ENCODE measurements around the gene PRPF40A.

The PRPF40A gene

GRCh38 chr2:152716805-152717227 is 445 bp downstream of the PRPF40A start:
- FAIRE-seq = no peak

GRCh38 chr2:152715854-152716428 is 1.3 kb downstream of the PRPF40A start:
- peak; percentile 54 for FAIRE-seq

- no peak for FAIRE-seq
These were observed 2.1 kb downstream of the PRPF40A start for GRCh38 chr2:152715112-152715511.

GRCh38 chr2:152710713-152711112 is 6.5 kb downstream of the PRPF40A start:
- no peak for FAIRE-seq

GRCh38 chr2:152708742-152709141 is 8.5 kb downstream of the PRPF40A start:
- FAIRE-seq = no peak

DNA sequence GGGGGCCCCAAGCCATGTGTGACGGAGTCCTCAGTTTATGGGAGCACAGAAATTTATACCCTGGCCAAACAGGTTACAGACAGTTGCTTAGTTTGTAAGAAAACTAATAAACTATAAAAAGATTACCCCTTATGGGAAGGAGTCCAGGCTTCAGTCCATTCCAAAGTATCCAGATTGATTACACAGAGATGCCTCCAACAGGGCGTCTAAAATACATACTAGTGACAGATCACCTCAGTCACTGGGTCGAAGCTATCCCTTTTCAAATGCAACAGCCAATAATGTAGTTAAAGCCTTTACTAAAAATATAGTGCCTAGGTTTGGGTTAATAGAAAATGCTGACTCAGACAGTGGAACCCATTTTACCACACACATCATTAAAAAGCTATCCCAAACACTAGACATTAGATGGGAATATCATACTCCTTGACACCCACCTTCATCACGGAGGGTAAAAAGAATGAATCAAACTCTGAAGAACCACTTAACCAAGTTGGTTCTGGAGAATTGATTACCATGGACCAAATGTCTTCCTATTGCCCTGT is 10.7 kb downstream of the PRPF40A start:
- no peak for FAIRE-seq

DNA sequence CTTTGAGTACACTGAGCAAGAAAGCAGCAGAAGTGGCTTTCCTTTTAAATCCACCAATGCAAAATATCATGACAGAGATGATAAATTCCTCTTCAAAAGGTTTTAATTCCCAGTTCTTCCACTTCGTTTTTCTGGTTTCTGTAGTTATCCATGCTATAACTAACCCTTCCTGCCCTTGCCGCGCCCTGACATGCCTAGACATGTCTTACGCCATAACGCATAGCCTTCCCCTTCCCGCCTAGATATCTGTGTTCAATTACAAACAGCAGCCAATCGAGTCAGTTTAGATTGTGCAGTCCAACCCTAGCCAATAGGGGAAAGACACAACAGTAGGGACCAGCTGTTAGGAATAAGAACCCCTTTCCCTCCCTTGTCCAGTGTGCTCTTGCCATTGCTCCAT is 16.1 kb downstream of the PRPF40A start:
- no peak for FAIRE-seq

DNA sequence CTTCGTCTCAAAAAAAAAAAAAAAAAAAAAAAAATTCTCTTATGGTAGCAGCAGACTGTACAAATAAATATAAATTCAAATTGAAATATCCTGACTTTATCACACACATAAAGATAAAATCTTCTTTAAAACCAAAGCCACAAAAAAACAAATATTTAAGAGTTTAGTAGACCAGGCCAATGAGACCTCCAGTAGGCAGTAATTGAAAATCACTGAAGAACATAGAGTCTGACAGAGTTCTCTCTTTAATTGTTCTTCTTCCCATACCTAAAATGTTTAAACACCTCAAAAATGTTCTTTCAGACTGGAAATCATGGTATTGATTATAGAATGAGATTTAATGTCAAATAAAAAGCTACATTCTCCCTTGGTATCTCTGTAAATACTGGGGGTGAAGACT is 20.8 kb downstream of the PRPF40A start:
- FAIRE-seq = no peak

GRCh38 chr2:152695763-152696162 is 21.5 kb downstream of the PRPF40A start:
- no peak for FAIRE-seq

GRCh38 chr2:152694161-152694661 is 23.1 kb downstream of the PRPF40A start:
- FAIRE-seq = no peak

DNA sequence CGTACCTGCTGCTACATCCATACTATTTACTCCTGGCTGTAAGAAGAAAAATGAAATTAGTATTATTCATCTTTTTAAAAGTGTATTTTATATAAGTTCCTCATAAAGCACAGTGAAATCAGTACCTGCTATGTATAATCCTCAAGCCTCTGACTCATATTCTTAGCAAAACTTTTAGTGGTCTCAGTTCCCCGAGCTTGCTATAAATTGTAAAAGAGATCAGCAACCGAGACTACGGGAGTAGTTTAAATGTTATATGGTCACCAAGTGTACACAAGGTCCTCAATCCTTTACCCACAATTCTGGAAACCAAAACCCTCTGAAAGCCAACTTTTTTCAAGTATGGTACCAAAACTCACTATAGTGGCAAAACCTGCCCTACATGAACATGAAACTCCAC is 24.2 kb downstream of the PRPF40A start:
- FAIRE-seq = no peak

- FAIRE-seq = no peak
These were observed 30.9 kb downstream of the PRPF40A start for GRCh38 chr2:152686321-152686720.

GRCh38 chr2:152683400-152683799 is 33.9 kb downstream of the PRPF40A start:
- FAIRE-seq = no peak

GRCh38 chr2:152682663-152683062 is 34.6 kb downstream of the PRPF40A start:
- FAIRE-seq = no peak

DNA sequence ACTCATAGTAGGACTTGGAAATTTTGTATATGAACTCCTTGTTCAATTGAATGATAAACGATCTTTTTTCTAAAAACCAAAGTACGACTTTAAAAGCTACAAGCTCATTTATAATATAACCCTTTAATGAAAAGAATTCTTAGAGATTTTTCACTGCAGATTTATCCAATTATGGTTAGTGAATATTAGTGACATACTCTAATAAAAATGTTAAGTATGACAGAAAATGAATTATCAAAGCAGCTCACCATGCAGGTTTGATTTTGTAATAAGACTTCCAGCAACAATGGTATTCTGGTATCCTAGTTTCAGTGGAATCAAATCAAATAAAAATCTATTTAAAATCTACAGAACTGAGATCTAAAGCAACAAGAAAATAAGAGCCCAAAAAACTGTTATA is 38.5 kb downstream of the PRPF40A start:
- peak; percentile 19 for FAIRE-seq

DNA sequence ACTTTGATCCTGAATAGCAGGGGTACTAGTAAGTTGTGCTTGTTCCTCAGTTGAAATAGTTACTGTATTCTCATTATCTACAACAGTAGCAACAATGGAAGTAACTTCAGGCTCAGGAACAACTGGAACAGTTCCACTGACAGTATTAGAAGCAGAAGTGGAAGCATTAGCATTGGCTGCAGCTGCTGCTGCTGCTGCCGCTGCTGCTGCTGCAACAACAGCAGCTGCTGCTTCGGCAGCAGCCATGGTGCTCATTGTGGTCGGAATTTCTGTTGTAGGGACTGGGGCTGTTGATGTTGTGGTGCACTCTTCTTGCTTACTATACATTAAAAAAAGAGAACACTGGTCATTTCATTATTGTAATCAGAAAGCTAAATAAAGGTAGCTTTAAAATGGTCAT is 40.8 kb downstream of the PRPF40A start:
- no peak for FAIRE-seq

DNA sequence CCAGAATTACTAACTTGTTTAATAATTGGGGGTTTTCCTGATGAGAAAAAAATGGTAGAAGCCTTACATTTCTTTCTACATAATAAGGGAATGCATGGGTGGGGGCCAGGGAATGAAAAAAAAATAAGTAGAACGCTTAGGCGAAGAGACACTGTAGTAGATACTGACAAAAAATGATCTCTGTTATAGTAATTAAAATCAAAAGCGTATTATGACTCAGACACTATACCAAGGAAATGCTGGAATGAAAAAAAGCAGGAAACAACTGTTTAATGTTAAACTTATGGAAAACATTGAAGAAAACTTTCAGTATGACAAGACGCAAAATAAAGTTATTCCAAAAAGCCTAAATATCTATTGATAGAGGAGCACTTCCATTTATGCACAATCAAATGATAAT is 42.9 kb downstream of the PRPF40A start:
- FAIRE-seq = no peak

DNA sequence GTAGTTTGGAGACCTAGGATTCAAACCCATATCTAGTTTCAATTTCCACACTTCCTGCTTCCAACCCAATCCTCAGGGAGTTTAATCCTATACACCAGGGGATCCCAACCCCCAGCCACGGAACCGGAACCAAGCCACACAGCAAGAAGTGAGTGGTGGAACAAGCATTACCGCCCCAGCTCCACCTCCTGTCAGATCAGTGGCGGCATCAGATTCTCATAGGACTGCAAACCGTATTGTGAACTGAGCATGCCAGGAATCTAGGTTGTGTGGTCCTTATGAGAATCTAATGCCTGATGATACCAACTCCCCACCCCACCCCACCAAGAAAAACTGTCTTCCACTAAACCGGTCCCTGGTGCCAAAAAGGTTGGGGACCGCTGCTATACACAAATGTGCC is 52.5 kb downstream of the PRPF40A start:
- FAIRE-seq = no peak

- FAIRE-seq = no peak
These were observed 56.2 kb downstream of the PRPF40A start for GRCh38 chr2:152661076-152661475.

- FAIRE-seq = no peak
These were observed 59.0 kb downstream of the PRPF40A start for GRCh38 chr2:152658221-152658620.

DNA sequence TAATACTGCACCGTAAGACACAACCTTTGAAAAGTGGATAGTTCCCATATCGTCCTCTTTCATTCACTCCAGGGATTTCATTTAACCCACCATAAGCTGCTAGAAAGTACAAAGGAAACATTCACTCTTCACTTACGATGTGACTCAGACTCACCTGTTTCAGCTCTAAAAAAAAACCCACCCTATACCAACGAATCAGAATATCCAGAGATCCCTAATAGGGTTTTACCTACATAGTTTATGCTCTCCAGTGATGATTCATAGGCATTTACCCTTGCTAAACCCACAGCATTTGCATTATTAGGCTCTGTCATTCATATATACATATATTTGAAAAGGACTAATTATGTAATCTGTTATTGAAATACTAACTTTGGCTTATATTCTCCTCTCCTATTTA is 60.2 kb downstream of the PRPF40A start:
- FAIRE-seq = no peak

DNA sequence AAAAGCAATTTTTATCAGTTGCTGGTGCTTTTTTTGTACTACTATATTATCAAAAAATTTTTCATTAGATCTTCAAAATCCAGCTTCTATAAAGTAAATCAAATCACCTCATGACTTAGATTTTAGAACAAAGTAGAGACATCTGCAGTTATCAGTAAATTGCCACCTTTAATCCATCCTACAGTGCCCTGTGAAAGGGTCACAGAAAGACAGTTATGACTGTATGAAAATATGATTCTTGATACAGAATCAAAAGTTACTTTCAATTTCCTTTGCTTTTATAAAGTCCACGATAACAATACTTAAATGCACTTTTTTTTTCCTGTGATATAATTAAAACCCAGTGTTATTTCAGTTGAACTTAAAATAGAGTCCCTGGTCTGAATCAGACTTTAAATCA is 61.4 kb downstream of the PRPF40A start:
- no peak for FAIRE-seq

DNA sequence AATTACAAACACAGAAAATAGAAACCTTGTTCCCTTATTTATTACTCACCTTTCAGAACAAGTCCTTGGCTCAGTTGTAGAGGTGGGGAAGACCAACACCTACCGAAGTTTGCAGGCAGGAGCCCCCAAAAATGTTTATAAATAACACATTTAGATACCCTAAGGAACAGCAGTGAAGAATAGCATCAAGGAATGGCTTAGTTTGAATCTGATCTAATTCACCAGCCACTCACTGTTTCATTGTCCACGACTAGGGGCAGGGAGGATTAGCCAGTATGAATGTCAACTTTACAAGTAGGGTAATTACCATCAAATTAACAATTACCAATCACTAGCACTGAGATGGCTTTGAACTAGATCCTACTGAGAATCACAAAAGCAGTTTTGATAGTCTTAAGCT is 65.4 kb downstream of the PRPF40A start:
- no peak for FAIRE-seq

- no peak for FAIRE-seq
These were observed 66.4 kb downstream of the PRPF40A start for GRCh38 chr2:152650768-152651371.

DNA sequence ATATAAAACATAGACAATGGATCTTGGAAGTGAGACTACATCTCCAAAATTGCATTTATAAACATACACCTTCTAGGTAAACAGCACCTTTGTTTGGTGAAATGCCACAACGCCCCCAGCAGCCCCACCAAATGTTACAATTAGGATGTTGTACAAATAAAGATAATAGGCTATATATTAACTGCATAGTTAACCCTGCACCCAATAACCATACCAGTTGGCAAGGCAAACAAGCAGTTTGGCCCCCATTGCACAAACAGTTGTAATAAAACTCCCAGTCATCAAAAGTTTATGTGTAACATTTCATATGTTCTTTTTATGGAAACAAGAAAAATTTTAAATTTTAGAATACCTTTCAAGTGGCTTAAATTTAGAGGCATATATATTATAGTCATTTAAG is 67.3 kb downstream of the PRPF40A start:
- FAIRE-seq = no peak

All from G401.6 (cell line).